ENCODE data around the gene GPR146.

GRCh38 chr7:1020849-1021251 lies 23.5 kb upstream of the GPR146 start:
- TF ChIP-seq GATA3 (IDR thresholded peaks at IDR 0.05; ENCODE audit: low read depth, low read length) (no peak), GATA2 (IDR thresholded peaks at IDR 0.05; ENCODE audit: low read depth, low read length) (no peak)

All from SH-SY5Y (cell line).